GM19099 (cell line): ENCODE measurements around the gene OSM.

Source experiments
- POLR2A ChIP-seq: IDR thresholded peaks from 3 replicates; pipeline ENCODE4 v1.6.1; 2011; ENCODE audit warnings: low read depth; ENCODE audit not compliant: insufficient read length; ENCODE audit errors: extremely low read depth

The OSM gene

GRCh38 chr22:30249049-30250038 lies 17.3 kb downstream of the OSM start:
- TF ChIP-seq POLR2A = no peak

- TF ChIP-seq POLR2A = no peak
Measured at GRCh38 chr22:30248484-30248883, 18.2 kb downstream of the OSM start.

GRCh38 chr22:30247974-30248373 lies 18.7 kb downstream of the OSM start:
- TF ChIP-seq POLR2A = no peak

DNA sequence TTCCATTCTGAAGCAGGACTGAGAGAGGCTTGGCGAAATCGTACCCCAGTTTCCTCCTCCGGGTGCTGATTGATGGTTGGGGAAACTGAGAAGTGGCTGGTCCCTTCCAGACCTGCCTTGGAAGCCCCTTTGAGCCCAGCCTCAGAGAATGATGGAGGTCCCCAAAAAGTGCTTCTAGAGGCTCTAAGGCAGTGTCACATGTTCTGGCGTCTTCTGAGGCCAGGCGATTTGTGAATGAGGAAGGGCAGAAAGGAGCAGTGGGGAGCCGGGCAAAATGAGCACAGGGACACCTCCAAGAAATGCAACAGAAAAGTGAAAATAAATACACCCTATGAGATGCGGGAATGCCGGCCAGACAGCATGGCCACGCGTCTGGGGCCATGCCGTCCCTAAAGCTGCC lies 19.1 kb downstream of the OSM start:
- no peak for TF ChIP-seq POLR2A

DNA sequence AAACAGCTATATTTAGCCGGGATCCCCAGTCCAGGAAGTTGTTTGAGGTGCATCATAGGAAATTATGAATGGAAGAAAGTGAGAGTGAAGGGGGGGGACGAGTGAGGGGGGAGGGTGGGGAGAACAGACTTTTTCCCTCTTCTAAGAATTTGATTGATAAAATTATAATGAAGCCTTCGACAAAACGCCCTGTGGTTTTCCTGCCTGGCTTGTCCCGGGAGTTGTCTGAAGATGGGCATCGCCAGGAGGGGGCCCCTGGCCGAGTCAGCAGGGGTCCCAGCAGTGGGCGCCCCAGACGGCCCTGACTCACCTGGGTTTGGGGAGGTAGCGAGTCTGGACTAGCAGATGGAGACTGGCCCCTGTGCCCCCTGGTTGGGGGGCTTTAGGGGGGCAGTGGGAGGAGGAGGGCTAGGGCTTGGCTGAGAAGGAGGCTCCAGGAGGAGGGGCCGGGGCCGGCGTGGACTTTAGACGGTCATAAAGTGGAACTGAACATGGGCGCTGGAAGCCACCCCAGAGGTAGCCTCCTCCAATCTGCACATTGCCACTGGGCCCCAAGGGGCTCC lies 19.8 kb downstream of the OSM start:
- TF ChIP-seq POLR2A = no peak

GRCh38 chr22:30245985-30246813 lies 20.5 kb downstream of the OSM start, which contains the start of gene LIF:
LIF (minus strand) TSS chr22:30246759; CDS start chr22:30246695, 64 bp downstream.
- TF ChIP-seq POLR2A = no peak

DNA sequence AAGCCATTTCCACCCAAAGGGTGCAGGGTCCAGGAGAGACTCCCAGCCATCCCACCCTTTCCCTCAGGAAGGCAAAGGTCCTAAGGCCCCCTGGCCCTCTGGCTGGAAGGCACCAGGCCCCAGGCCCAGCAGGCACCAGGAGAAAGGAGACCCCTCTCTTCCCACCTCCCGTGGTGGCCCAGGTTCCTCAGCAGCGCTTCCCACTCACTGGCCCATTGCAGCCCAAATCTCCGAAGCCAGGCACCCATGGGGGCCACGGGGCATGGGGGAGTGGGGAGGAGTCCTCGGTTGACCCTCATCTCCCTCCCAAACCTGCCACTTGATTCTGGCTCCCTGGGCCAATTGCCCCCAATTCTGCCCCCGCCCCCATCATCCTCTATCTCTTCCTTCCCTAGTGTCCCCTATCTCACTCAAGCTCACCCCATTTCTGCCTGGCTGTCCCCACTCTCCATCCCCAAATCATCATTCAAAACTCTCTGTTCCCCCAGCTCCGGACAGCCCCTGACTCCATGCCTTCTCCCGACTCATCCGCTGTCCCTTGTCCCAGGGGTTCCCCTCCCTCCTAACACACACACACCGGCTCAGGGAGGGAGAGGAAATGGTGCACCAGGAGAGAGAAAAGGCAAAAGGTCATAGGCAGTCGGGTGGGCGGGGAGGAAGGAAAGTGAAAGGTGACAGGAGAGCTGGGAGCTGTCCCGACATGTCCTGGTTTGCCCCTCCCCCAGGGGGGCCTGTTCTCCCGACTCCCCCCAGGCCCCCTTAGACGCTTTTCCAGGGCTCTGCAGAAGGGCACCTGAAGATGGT lies 21.3 kb downstream of the OSM start:
- no peak for TF ChIP-seq POLR2A

- TF ChIP-seq POLR2A = no peak
Measured at GRCh38 chr22:30244641-30245040, 22.0 kb downstream of the OSM start.

DNA sequence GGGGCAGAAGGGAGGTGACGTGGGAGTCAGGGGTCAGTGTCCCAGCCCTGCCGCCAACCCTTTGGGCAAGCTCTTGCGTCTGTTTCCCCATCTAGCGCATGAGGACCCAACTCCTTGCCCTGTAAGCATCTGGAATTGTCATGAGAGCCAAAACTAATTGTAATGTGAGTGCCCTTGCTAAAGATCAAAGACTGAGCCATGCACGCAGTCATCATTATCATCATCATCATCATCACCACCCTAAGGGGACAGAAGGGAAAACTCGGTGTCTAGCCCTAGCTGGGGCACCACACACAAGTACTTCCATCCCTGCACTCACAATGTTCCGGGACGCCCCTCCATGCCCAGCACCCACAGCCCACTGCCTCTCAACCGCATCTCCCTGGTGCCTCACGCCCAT lies 22.6 kb downstream of the OSM start:
- TF ChIP-seq POLR2A = no peak

- TF ChIP-seq POLR2A = no peak
Measured at GRCh38 chr22:30243661-30244060, 23.0 kb downstream of the OSM start.

GRCh38 chr22:30241576-30242371 lies 24.9 kb downstream of the OSM start:
- no peak for TF ChIP-seq POLR2A

GRCh38 chr22:30240541-30241417 lies 25.9 kb downstream of the OSM start:
- TF ChIP-seq POLR2A = no peak

DNA sequence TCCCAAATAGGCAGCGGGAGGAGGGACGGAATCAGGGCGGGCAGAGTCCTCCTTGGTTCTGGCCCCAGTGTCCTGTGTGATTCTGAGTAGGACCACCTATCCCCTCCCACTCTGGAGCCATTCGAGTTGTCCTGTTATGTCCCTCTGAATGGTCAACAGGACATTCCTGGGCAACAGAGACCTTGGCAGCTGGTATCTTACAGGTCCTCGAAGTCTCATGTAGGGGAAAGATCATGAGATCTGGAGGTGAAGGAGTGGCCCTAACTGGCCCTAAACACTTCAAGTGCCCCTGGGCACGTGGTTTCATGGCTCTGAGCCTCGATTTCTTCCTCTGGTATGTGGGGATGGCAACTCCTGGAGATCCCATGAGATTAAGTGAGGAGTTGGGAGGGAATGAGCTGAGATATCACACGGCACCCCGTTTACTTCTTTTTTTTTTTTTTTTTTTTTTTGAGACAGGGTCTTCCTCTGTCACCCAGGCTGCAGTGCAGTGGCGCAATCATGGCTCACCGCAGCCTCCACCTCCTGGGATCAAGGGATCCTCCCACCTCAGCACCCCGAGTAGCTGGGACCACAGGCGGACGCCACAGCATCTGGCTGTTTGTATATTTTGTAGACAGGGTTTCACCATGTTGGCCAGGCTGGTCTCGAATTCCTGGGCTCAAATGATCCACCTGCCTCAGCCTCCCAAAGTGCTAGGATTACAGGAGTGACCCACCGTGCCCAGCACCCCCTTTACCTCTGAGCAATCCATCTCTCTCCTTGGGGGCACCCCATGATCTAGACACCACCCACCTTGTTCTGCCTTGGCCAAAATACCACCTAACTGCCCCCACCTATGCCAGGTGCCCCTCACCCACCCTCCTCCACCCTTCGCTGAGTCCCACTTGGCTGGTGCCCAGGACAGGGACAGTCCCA lies 26.9 kb downstream of the OSM start:
- no peak for TF ChIP-seq POLR2A
